Activated gamma-delta T cell treated with anti-CD3 and anti-CD28 coated beads, Interleukin-2, amount 50 U/mL, for 16 hours (primary cell): ENCODE results near the gene CST4.
"Not testable (repeated sequence)": the region's sequence is repeated elsewhere in the genome, so short reads cannot be mapped to it uniquely, and the experiment has no call there.

Source experiments
- DNase-seq: peaks from one replicate; pipeline ENCODE4 v3.0.0-alpha.2; 2020; ENCODE audit warnings: low read depth

Gene CST4, protein sequence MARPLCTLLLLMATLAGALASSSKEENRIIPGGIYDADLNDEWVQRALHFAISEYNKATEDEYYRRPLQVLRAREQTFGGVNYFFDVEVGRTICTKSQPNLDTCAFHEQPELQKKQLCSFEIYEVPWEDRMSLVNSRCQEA

DNA sequence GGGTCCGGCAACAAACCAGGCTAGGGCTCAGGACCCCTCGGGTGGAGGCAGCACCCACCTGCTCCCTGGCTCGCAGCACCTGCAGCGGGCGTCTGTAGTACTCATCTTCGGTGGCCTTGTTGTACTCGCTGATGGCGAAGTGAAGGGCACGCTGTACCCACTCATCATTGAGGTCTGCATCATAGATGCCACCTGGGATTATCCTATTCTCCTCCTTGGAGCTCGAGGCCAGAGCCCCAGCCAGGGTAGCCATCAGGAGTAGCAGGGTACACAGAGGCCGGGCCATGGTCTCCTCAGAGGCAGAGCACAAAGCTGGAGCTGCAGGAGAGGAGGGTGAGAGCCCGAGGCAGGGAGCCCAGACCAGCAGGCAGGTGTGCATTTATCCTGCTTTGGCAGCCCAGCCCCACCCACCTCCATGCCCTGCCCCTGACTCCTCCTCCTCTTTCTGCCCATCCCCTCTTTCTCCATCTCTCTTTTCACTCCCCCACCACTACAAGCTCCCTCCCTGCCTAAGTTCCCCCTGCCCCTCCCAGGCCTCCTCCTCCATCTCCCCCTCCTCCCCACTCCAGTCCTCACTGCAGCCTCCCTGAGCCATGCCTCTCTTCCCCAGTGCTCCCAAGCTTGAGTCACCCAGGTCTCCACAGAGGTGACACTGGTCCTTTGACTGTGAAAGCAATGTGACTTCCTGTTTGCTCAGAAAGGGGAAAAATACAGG lies at the start of gene CST4:
TSS of gene CST4 (minus strand) at position 355 of the 715 bp plus-strand sequence. CDS start at position 286, 69 bp downstream.
- DNase-seq: not testable (repeated sequence)

DNA sequence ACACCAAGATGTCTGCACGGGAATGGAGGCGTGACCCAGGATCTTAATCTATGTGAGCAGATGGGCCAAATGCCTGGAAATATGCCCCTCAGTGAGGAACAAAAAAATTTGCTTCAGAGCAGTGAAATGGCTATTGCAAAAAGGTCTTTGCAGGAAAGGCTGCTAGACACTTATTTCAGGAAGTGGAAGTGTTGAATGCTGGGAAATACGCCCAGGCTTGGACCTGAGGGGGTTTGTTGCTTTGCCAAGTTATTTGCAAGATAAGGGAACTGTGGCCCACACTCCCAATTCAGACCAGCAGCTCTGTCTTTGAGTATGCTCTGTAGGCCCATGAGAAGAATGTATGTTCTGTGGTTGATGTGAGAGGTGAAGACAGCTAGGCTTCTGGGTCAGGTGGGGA lies 46.6 kb upstream of the CST4 start:
- not testable (repeated sequence) for DNase-seq

DNA sequence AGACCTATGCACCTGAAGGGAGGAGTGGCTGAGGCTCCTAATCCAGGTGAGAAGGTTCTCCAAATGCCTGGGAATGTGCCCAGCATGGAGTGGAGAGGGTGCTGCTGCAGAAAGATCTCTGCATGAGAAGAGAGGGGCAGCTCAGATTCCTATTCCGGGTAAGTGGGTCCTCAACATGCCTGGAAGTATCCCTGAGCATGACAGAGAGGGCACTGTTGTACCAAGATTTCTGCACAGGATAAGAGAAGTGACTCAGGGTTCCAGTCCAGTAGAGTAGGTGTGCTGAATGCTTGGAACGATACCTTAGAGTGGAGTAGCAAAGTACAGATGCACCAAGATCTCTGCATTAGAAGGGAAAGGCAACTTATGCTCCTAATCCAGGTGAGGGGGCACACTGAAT lies 46.1 kb upstream of the CST4 start:
- DNase-seq: not testable (repeated sequence)

DNA sequence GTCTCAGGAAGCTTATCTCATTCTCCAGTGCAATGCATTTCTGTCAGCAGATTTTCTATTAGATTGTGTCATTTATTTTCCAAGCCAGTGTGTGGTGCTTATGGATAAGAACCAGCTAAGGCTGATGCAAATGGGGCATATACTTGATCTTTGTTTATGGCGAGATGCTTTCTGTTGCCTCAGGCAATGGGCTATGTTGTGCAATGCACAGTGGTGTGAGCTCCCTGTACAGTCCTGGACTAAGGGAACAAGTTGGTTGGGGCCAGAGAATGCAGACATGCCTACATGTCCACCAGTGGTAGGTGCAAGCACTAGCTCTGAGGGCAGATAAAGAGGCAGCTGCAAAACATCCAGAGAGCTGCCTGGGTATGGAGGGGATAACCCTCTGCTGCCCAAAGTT lies 45.6 kb upstream of the CST4 start:
- not testable (repeated sequence) for DNase-seq

DNA sequence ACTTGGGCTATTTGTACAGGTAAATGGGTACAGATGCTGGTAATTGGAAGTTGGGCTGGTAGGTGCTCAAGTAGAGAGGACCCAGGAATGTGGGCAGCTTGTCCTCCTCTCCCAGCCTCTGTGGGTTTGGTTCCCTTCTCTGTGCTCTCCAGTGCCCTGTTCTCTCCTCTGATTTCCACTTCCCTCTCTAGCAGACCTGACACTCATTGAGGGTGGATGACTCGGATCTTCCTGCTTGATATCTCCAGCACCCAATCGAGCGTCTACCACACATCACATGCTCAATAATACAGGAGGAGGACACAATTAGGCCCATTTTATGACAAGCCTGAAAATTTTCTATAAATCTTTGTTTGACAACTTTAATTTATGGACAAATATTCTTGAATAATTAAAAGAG lies 38.2 kb upstream of the CST4 start:
- DNase-seq: no peak

DNA sequence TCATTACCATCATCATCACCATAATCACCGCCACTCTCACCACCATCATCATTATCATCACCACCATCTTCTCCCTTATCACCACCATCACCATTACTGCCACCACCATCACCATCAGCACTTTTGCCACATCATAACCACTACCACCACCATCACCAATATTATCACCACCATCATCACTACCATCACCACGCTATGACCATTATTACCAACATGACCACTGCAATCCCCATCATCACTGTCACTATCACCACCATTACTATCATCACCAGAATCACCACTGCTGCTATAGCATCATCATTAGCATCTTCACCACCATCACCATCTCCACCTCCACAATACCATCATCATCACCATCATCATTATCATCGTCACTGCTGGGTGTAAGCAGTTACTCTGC lies 36.3 kb upstream of the CST4 start:
- no peak for DNase-seq

DNA sequence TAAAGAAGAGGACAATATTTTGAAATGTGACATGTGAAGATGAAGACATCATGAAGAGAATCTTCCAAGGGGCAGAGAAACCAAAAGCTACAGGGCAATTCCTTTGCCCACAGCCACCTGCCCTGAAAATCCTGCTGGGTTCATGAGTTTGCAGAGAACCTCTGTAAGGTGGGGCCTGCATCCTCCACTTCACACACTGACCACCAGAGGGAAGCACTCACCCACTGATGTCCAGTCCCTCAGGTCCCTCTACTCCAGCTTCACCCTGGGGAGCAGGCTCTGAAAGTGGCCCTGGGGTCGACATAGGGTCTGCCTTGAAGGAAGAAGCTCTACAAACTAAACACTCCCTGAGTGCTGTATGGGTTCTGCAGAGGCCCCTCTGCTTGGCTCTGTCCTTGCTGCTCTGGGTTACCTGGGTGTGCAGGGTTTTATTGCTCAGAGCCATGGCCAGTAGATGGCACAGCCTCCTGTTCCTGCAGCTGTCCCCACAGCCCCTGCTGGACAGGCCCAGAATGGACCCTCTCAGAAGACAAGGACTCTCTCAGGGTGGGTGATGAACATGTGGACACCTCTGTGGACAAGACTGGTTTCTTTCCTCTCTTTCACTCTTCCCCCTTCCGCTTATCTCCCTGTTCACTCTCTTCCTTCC lies 34.9 kb upstream of the CST4 start:
- DNase-seq: not testable (repeated sequence)

DNA sequence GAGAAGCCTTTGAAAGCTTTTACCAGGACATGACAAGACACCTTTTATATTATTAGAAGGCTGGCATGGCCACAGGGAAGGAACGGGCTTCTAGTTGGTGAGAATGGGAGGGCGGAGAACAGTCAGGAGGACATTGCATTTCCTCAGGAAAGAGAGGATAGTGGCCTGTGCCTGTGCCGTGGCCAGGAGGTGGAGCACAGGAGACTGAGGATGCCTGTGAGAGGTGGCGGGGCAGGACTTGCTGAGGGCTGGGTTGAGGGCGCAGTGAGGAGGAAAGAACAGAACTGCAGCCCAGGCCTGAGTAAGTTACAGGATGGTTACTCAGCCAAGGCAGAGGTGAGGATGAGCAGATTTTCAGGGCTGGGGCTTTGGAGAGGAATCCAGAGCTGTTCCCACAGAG lies 34.0 kb upstream of the CST4 start:
- not testable (repeated sequence) for DNase-seq

DNA sequence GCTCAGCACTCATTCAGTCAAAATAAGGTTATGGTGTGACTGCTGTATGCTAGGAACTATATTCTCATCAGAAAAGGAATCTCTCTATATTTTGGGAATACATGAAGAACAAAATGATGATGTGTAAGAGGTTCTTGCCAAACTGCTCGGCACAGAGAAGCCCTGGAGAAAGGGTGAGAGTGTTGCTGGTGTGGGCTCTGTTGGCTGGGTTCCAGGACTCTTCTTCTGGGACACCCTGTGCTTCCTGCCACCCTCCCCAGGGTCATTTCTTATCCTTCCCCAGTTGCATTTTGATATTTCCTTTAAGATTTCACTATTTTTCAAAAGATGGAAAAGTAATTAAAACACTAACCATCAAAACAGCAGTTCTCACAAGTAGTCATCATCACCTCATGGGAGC lies 33.1 kb upstream of the CST4 start:
- no peak for DNase-seq

DNA sequence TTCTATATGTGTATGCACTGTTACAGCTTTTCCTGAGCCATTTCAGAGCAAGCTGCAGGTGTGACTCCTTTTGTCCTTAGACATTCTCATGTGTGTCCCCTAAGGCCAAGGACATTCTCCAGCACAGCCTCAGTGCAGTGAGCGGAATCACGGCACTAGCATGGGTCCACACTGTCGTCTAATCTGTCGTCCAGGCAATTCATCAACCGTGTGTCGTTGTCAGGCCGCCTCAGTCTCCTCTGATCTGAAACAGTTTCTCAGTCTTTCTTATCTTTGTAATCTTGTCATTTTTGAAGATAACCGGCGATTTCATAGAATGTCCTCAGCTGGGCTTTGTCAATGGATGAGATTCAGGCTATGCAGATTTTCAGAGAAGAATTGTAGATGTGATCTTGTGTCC lies 30.5 kb upstream of the CST4 start:
- DNase-seq: not testable (repeated sequence)

DNA sequence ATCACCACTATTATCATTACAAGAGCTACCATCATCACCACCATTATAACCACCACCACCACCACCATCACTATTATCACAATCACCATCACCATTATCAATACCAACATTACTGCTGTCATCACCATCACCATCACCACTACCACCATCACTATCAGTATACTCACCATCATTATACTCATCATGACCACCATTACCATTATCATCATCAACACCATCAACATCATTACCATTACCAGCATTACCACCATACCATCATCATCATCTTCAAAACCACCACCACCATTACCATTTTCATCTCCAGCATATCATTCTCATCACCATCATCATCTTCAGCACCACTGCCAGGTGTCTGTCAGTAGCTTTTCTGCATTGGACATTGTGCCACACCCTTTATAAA lies 22.9 kb upstream of the CST4 start:
- DNase-seq: not testable (repeated sequence)

DNA sequence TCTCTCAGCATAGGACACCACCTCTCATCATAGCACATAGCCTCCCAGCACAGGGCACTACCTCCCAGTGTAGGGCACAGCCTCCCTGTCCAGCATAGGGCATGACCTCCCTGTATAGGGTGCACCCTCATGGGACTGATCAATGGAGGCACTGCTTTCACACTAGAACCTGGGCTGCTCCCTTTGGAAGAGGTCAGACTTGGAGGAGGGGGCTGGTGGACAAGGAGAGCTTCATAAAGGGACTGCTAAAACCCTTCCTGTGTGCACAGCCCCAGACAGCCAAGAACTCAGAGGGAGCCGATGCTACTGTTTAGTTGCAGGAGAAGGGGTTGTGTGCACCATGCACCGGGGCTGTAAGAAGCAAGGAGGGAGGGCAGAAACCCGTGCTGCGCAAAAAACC lies 21.9 kb upstream of the CST4 start:
- DNase-seq: no peak

DNA sequence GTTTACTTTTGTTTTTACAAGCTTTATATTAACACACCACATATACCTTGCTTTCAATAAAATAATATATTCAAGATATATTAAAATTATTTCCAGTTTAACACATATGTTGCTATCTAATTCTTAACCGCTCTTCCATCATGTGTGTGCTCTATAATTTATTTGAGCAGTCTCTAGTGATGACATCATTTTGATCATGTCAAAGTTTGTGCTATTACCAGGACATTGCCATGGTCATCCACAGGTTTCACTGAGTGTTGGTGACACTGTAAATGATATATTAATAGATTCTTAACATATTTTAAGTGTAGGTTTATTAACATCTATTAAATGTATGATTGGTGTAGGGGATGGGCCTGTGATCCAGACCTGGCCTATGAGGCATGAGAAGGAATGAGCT lies 17.1 kb upstream of the CST4 start:
- no peak for DNase-seq

DNA sequence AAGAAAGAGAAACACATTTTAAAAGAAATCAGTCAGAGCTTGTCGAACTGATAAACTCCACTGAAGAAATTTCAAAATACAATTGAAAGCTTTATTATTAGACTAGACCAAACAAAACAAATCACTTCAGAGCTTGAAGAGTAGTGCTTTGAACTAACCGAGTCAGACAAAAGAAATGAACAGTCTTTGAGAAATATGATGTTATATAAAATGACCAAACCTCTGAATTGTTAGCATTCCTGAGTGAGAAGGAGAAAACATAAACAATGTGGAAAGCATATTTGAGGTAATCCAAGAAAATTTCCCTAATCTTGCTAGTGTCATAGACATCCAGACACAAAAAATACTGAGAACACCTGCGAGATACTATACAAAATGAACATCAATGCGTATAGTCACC lies 13.2 kb upstream of the CST4 start:
- DNase-seq: no peak

DNA sequence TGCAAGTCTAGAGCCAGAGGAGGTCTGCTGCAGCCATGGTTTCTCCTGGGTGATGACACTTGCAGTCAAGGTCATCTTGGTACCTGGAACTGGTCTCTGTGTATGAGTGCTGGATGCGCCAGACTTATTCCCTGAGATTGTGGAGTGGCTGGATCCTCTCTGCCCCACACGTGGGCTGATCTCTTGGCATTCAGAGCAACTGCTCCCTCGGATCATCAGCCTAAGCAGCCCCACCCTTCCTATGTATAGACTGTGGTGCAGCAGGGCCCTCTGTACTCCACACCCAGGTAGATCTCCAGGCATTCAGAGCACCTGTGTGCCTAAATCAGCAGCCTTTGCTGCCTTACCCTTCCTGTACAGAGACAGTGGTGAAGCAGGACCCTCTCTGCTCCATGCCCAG lies 12.1 kb upstream of the CST4 start:
- no peak for DNase-seq

DNA sequence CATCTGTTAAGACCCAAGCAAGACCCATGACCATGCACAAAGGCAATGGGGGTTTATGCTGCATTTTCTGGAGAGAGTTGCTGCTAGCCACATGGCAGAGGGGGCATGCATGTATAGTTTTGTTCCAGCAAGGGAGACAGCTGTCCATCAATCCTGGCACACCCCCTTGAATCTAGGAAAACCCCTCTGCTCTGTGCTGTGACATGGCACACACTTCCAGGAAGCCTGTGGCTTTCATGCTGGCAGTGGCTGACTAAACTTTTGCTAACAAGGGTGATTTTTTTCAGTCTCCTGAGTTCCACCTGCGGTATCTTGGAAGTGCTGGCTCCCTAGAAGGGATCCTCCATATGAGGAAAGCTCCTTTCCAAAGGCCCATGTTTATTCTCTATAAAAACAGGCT lies 9.1 kb upstream of the CST4 start:
- no peak for DNase-seq

DNA sequence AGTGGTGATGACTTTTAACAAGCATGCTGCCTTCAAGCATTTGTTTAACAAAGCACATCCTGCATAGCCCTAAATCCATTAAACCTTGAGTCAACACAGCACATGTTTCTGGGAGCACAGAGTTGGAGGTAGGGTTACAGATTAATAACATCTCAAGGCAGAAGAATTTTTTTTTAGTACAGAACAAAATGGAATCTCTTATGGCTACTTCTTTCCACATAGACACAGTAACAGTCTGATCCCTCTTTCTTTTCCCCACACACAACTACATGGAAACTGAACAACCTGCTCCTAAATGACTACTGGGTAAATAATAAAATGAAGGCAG lies 6.2 kb upstream of the CST4 start:
- DNase-seq: not testable (repeated sequence)

DNA sequence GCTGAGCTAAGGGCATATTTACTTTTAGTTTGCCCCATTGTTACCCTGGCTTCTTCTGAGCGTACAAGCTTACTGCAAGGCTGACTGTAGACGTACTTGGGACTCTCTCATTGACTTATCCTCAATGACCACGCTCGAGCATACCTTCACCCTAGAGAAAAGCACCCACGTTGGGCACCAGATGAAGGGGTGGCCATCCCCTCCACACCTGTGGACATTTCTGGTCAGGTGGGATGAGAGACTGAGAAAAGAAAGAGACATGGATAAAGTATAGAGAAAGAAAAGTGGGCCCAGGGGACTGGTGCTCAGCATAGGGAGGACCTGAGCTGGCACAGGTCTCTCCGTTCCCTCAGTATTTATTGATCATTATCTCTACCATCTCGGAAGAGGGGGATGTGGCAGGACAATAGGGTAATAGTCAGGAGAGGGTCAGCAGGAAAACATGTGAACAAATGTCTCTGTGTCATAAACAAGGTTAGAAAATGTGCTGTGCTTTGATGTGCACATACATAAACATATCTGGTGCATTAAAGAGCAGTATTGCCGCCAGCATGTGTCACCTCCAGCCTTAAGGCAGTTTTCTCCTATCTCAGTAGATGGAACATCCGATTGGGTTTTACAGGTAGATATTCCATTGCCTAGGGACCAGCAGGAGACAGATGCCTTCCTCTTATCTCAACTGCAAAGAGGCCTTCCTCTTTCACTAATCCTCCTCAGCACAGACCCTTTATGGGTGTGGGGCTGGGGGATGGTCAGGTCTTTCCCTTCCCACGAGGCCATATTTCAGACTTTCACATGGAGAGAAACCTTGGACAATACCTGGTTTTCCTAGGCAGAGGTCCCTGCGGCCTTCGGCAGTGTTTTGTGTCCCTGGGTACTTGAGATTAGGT lies 5.6 kb upstream of the CST4 start:
- not testable (repeated sequence) for DNase-seq

DNA sequence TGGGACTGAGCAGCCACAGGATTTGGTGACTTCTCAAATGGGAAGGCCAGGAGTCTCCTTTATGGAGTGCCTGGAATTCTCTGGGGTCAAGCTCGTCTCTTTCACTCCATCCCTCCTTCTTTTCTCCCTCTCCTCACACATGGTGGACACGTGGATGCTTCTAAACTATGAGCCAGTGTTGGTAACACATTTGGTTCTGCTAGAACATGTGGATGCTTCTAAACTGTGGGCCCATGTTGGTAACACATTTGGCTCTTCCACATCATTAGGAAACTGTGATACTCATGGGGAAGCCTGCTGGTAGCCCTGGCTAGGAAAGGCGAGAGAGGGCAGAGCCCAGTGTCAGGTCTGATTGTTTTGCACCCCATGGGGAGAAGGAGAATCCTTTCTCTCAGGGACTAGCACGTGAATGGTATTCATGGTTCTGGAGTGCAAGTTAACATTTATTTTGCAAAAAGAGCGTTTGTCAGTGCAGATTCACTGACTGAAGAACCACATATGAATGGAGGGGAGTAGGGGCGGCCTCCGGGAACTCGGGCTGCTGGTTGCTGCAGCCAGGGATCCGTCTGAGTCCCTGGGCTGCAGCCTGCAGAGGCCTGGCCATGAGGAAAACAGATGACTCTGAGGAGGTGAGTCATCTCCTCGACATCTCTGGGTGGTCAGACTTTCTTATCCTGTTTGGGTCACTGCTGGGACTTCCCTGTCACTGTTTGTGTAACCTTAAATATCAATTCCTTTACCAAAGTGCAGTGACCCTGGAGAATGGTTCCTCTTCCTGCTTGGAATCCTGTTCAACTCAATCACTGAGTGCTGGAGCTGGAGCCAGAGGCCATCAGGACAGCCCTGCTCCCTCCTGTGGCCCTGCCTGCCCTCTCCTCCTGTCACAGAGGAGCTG lies 4.1 kb upstream of the CST4 start:
- not testable (repeated sequence) for DNase-seq

DNA sequence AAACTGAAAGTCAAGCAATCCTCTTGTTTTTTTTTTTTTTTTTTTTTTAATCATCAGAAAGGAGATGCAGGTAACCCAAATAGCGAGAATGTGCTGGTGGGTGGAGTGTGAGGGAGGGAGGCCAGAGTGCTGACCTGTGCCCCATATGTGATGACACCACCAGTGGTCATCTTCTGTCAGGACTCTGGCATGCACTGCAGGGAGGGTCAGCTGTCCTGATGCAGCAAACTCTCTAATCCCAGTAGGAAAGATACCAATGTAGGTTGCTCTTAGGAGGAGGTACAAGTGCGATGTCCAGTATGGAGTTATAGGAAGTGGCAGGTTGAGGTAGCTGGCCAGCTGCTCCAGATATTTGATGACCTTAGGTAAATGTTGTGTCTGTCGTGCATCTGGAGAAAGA lies 2.8 kb upstream of the CST4 start:
- no peak for DNase-seq

DNA sequence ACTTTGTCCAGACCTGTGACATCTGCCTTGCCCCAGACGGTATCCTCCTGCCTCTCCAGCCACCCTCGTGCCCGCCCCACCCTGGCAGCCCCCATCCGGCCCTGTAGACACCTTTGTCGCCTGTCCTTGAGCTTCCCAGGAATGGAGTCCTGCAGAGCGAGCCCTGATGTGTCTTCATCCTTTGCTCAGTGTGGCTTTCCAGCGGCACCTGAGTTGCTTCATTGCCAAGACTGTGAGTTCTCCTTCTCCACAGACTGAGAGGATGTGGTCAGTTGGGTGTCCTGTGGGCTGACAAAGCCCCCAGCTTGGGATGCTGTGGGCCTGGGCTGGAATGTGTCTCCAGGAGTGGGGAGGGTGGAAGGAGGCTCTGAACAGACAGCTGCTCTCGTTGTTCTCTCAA lies 1.7 kb upstream of the CST4 start:
- no peak for DNase-seq

DNA sequence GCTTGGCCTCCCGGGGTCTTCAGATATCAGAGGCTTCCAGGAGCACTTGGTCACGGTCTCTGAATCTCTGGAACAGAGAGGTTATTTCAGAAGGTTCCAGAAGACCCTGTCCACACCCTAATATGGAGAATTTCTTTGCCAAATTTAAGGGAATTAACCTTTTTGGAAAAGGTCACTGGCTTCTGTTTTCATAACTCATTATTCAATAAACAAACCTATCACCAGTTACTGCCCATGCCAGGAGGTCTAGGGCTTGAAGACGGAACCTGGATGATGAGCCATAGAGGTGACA lies 507 bp upstream of the CST4 start:
- DNase-seq: no peak
